ENCODE measurements around the gene SEPTIN3. TPM values are rescaled to one million over a fixed set of nuclear protein-coding genes. Genes with fewer than 3 reads are reported as not detected.
A peak's percentile ranks its signal among the peaks of the same experiment; 100 is the strongest.

SEPTIN3 gene
- total RNA-seq, 1 donor from 2014 or later, result 5.7 TPM

- H3K27me3 Mint-ChIP-seq, result peaks cover 48% of the 10 kb centered on the region
- H3K4me1 Mint-ChIP-seq, result peaks cover 15% of the 10 kb centered on the region
- H3K27ac Mint-ChIP-seq, result peak overlapping the region; percentile 67
- no peaks in the 10 kb centered on the region for H3K36me3 Mint-ChIP-seq (ENCODE audit: low read depth)
- intact Hi-C loops (cut with micrococcal nuclease), result loop anchor here (1.0 kb wide), 1 partner anchor 18 kb away; no protein-coding TSS in a partner anchor
- DNase-seq, result no peak
- H3K9me3 Mint-ChIP-seq, result no peaks in the 10 kb centered on the region
- peak overlapping the region; percentile 82 for H3K4me3 Mint-ChIP-seq
Observed at GRCh38 chr22:41975299-41976069, 6.2 kb downstream of the SEPTIN3 start.

GRCh38 chr22:41976070-41976901 is 7.0 kb downstream of the SEPTIN3 start:
- Mint-ChIP-seq H3K36me3 (ENCODE audit: low read depth) (no peaks in the 10 kb centered on the region), H3K27ac (peak overlapping the region; percentile 67), H3K9me3 (no peaks in the 10 kb centered on the region), H3K4me1 (peaks cover 15% of the 10 kb centered on the region), H3K27me3 (peaks cover 48% of the 10 kb centered on the region), H3K4me3 (peak overlapping the region; percentile 82)
- DNase-seq, result peak; percentile 91
- intact Hi-C loops (cut with micrococcal nuclease), result loop anchor here (1.0 kb wide), 1 partner anchor 19 kb away; no protein-coding TSS in a partner anchor

DNA sequence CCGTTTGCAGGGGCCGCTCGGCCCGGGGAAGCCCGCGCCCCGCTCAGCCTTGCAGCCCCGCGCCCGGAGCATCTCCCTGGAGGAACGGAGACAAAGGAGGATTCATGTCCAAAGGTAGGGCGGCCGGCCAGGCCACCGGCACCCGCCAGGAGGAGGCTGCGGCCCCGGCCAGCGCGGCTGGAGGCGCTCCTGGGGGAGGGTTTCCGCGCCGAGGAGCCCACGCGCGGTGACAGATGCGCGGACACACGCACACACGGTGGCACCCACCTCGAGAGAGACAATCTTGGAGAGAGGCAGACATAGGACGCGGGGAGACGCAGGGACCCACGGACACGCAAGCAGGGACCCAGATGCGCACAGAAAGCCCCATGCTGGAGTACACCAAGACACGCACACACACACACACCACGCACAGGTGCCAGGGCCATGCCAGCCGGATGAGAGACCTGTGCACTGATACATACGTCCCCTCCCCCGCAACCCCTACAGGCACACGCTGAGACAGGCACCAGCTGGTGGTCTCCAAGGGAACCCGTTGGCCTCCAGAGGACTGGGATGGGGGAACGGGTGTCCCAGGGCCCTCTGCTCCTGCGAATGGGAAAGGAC is 7.8 kb downstream of the SEPTIN3 start:
- Mint-ChIP-seq H3K27ac (no peak overlapping the region), H3K4me1 (peaks cover 15% of the 10 kb centered on the region), H3K9me3 (no peaks in the 10 kb centered on the region), H3K4me3 (peak overlapping the region; percentile 67), H3K36me3 (ENCODE audit: low read depth) (no peaks in the 10 kb centered on the region), H3K27me3 (peaks cover 48% of the 10 kb centered on the region)
- intact Hi-C loops (cut with micrococcal nuclease), result loop anchor here (1.0 kb wide), 1 partner anchor 20 kb away; no protein-coding TSS in a partner anchor
- DNase-seq, result peak; percentile 63

DNA sequence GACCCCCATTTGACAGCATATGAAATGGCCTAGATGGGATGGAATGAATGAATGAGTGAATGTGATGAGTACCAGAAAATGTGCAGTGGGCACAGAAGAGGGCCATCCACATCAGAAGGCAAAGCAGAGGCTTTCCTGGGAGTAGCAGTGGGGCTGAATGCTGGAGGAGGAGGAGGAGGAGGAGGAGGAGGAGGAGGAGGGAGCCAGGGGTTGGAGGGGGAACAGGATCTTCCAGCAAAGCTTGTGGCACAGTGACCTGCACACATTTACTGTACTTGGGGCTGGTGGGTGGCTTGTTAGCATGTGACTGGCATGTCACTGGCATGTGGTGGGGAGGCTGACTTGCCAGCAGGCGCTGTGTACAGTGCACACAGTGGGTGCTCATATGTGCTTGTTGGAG is 9.5 kb downstream of the SEPTIN3 start:
- H3K4me1 Mint-ChIP-seq, result peaks cover 15% of the 10 kb centered on the region
- intact Hi-C loops (cut with micrococcal nuclease), result no loop called here

DNA sequence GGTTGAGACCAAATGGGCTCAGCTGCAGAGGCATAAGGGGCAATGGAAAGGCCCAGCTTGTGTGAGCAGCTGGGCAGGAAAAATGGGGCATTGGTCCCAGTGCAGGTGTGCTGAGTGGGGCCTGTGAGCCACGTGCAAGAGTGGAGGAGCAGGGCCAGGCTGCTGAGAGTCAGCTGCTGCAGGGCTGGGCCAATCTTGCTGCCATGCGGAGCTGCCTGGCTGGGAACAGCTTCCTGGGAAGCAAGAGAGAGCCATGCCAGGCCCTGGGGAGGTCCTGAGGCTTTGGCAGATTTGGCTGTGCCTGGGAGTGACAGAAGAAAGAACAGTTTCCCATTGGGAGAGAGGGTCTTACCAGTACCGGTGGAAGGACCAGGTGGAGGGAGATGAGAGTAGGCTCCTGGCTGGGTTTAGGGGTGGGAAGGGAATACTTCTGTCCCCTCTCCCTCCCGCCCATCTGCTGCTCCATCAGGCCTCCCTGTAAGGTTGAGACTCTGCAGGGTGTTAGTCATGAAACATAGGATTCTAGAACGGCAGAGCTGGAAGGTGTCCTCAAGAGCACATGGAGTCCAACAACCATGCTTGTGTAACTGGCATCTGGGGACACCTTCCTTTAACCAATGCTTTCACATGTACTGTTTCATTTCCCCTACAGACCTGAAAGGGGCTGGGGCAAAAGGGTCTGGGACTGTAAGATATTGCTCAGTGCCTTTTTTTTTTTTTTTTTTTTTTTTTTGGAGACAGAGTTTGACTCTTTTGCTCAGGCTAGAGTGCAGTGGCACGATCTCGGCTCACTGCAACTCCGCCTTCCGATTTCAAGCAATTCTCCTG is 10.4 kb downstream of the SEPTIN3 start:
- Mint-ChIP-seq H3K36me3 (ENCODE audit: low read depth) (no peaks in the 10 kb centered on the region), H3K4me1 (peaks cover 15% of the 10 kb centered on the region), H3K27me3 (peaks cover 38% of the 10 kb centered on the region), H3K9me3 (no peaks in the 10 kb centered on the region), H3K4me3 (no peak overlapping the region), H3K27ac (no peak overlapping the region)
- intact Hi-C loops (cut with micrococcal nuclease), result no loop called here
- no peak for DNase-seq

More for the DNA sequence above, 9.5 kb downstream of the SEPTIN3 start:
- H3K4me3 Mint-ChIP-seq, result no peak overlapping the region
- no peak for DNase-seq
- H3K9me3 Mint-ChIP-seq, result no peaks in the 10 kb centered on the region
- no peaks in the 10 kb centered on the region for H3K36me3 Mint-ChIP-seq (ENCODE audit: low read depth)
- H3K27me3 Mint-ChIP-seq, result peaks cover 42% of the 10 kb centered on the region
- H3K27ac Mint-ChIP-seq, result peak overlapping the region; percentile 42

DNA sequence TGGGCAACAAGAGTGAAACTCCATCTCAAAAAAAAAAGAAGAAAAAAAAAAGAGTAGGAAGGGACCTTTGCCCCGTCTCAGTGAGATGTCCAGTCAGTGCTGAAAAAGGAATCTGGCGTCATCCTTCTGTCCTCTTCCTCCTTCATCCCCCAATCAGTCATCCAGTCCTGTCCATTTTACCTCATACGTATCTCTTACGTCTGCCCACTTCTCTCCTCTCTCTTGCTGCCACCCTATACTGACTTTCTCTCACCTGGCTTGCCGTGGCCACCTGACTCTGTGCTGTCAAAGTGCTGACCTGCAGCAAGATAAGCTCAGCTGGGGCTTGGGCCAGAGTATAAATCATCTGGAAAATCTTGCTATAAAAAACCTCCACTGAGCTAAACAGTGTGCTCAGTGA is 13.6 kb downstream of the SEPTIN3 start:
- Mint-ChIP-seq H3K36me3 (ENCODE audit: low read depth) (no peaks in the 10 kb centered on the region), H3K4me3 (no peak overlapping the region), H3K27me3 (peaks cover 16% of the 10 kb centered on the region), H3K27ac (no peak overlapping the region), H3K9me3 (no peaks in the 10 kb centered on the region), H3K4me1 (peaks cover under 1% of the 10 kb centered on the region)
- DNase-seq, result no peak
- intact Hi-C loops (cut with micrococcal nuclease), result no loop called here

GRCh38 chr22:41983513-41984405 is 14.5 kb downstream of the SEPTIN3 start:
- no peak for DNase-seq
- H3K9me3 Mint-ChIP-seq, result no peaks in the 10 kb centered on the region
- no peak overlapping the region for H3K27ac Mint-ChIP-seq
- peaks cover 9% of the 10 kb centered on the region for H3K27me3 Mint-ChIP-seq
- intact Hi-C loops (cut with micrococcal nuclease), result no loop called here
- H3K4me1 Mint-ChIP-seq, result no peaks in the 10 kb centered on the region
- H3K4me3 Mint-ChIP-seq, result no peak overlapping the region
- H3K36me3 Mint-ChIP-seq (ENCODE audit: low read depth), result no peaks in the 10 kb centered on the region

DNA sequence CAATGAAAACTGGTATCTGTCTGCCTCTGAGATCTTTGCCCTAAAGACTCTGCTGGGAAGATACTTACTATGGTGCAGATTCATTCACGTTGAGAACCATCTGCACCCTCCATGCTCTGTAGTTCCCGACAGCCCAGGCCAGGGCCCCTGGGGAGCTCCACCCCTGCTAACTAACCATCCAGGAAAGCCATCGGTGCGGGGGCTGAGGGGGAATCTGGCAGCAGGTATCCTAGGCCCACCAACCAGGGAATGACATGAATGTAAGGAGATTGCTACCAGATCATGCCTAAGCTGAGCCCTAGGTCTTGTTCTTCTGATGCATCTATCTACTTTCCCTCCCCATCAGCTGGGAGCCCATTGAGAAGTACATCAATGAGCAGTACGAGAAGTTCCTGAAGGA is 18.0 kb downstream of the SEPTIN3 start:
- no peaks in the 10 kb centered on the region for H3K4me1 Mint-ChIP-seq
- no peak for DNase-seq
- H3K4me3 Mint-ChIP-seq, result no peak overlapping the region
- H3K27me3 Mint-ChIP-seq, result peaks cover 3% of the 10 kb centered on the region
- H3K9me3 Mint-ChIP-seq, result no peaks in the 10 kb centered on the region
- intact Hi-C loops (cut with micrococcal nuclease), result no loop called here
- no peaks in the 10 kb centered on the region for H3K36me3 Mint-ChIP-seq (ENCODE audit: low read depth)
- no peak overlapping the region for H3K27ac Mint-ChIP-seq

DNA sequence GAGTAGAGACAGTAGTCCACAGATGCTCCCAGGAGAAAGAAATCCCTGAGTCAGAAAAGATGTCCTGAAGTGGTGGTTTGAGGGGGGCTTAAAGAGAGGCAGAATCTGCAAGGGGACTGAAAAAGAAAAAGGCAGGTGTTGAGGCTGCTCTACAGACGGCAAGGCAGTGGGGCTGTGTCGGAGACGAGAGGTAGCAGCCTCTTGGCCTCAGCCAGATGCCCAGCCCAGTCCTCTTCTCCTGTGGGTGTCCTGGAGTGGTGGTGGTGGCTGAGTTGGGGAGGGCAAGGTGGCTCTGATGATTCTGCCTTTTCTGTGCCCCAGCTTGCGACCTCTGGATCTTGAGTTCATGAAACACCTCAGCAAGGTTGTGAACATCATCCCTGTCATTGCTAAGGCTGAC is 20.0 kb downstream of the SEPTIN3 start:
- H3K27me3 Mint-ChIP-seq, result peaks cover 3% of the 10 kb centered on the region
- no peak overlapping the region for H3K27ac Mint-ChIP-seq
- no peak for DNase-seq
- H3K36me3 Mint-ChIP-seq (ENCODE audit: low read depth), result no peaks in the 10 kb centered on the region
- intact Hi-C loops (cut with micrococcal nuclease), result no loop called here
- no peaks in the 10 kb centered on the region for H3K4me1 Mint-ChIP-seq
- H3K9me3 Mint-ChIP-seq, result no peaks in the 10 kb centered on the region
- no peak overlapping the region for H3K4me3 Mint-ChIP-seq

GRCh38 chr22:41991111-41991510 is 21.9 kb downstream of the SEPTIN3 start:
- no peak for DNase-seq
- H3K27me3 Mint-ChIP-seq, result peaks cover 2% of the 10 kb centered on the region
- H3K9me3 Mint-ChIP-seq, result no peaks in the 10 kb centered on the region
- intact Hi-C loops (cut with micrococcal nuclease), result no loop called here
- H3K36me3 Mint-ChIP-seq (ENCODE audit: low read depth), result no peaks in the 10 kb centered on the region
- no peak overlapping the region for H3K27ac Mint-ChIP-seq
- H3K4me1 Mint-ChIP-seq, result peaks cover 2% of the 10 kb centered on the region
- H3K4me3 Mint-ChIP-seq, result no peak overlapping the region

- no peak for DNase-seq
- no peak overlapping the region for H3K27ac Mint-ChIP-seq
- peaks cover 4% of the 10 kb centered on the region for H3K4me1 Mint-ChIP-seq
- H3K27me3 Mint-ChIP-seq, result peaks cover 1% of the 10 kb centered on the region
- no peaks in the 10 kb centered on the region for H3K9me3 Mint-ChIP-seq
- H3K36me3 Mint-ChIP-seq (ENCODE audit: low read depth), result no peaks in the 10 kb centered on the region
- intact Hi-C loops (cut with micrococcal nuclease), result no loop called here
- H3K4me3 Mint-ChIP-seq, result no peak overlapping the region
Observed at GRCh38 chr22:41992496-41992895, 23.3 kb downstream of the SEPTIN3 start.

DNA sequence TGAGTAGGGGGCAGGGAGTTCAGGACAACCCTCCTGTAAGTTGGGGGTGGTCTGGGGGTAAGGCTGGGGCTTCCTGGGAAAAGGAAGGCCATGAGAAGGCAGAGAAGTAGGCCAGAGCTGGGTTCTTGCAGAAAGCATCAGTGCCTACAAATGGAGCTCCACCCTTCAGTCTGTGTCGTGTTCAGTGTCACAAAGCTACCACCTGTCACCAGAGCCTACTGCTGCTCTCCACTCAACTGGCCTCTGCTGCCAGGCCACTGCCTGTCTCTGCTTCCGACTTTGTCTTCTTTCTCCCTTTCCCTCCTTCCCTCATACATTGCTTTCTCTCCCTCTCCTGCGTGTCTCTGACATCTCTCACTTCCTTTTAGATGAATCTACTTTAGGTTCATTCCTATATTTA is 26.0 kb downstream of the SEPTIN3 start:
- H3K4me3 Mint-ChIP-seq, result no peak overlapping the region
- H3K27ac Mint-ChIP-seq, result no peak overlapping the region
- intact Hi-C loops (cut with micrococcal nuclease), result no loop called here
- no peak for DNase-seq
- H3K36me3 Mint-ChIP-seq (ENCODE audit: low read depth), result peaks cover 7% of the 10 kb centered on the region
- peaks cover 10% of the 10 kb centered on the region for H3K9me3 Mint-ChIP-seq
- peaks cover 23% of the 10 kb centered on the region for H3K4me1 Mint-ChIP-seq
- peaks cover 1% of the 10 kb centered on the region for H3K27me3 Mint-ChIP-seq
